ENCODE measurements around the gene AIP.

The AIP gene

GRCh38 chr11:67538306-67538705 is 55.5 kb downstream of the AIP start:
- FAIRE-seq = no peak

DNA sequence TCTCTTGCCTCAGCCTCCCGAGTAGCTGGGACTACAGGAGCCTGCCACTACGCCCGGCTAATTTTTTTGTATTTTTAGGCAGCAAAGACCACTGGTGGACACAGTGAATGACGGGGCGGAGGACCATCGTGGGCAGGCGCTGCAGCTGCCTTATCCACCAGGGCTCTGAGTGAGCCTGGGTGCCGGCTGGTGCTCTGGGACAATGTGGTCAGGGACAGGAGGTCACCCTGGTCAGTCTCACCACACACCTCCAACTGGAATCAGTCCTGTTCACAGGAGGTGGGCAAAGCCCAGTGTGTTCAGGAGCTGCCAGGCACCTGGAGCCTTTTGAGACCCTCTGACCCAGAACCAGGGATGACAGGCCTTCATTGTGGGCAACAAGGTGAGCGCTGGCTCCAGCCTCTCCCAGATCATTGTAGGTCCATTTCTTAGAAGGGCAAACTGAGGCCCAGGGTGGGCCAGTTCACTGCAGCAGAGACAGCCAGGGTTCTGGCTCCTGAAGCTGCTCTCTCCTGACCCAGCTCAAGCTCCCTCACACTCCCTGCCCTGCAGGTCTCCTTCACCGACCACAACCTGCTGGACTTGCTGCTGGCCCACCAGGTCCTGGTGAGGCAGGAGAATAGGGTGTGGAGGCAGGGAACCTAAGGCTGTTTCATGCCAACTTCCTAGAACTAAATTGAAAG is 56.1 kb downstream of the AIP start:
- FAIRE-seq = no peak

DNA sequence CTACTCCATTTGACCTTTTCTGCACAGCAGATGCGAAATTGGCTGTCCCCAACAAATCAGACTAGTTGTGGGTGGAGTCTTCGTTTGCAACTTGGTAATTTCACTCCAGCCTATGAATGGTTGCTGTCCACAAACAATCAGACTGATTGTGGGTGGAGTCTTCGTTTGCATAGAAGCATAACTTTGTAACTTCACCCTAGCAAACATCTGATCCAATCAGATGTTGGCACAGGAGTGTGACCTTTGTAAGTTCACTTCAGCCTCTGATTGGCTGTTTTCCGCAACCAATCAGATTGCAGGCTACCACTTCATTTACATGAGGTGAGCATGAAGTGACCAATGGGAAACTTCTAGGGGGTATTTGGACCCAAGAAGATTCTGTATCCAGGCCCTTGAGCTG is 56.7 kb downstream of the AIP start:
- no peak for FAIRE-seq
